ENCODE results near the gene SNORC. TPM values are rescaled to one million over a fixed set of nuclear protein-coding genes. Genes with fewer than 3 reads are reported as not detected.

SNORC gene
- total and polyA plus RNA-seq, 10 of the 15 experiments (the other 5 are each of a cell fraction or from before 2014, with no cell fraction given), result 0.04 to 0.74 (median 0.45) TPM; not detected in 4

GRCh38 chr2:232852676-232853075 is 17.4 kb upstream of the SNORC start:
- H4K20me1 ChIP-seq (ENCODE audit: control insufficient read depth, insufficient read depth), result no peaks in the 10 kb centered on the region
- H3K9me3 ChIP-seq (replicated peaks; ENCODE audit: control insufficient read depth, insufficient read depth, low read length), result no peaks in the 10 kb centered on the region
- no TSS peak for BruUV-seq (replicated peaks)
- ChIA-PET RAD21 (ENCODE audit: unreplicated experiment) (interaction anchor here (1.3 to 1.6 kb wide), 2 partner anchors 176 to 399 kb away, joined by 5 read pairs; partner anchors contain the start of gene ATG16L1), POLR2A (no interaction called here), SMC1A (ENCODE audit: uncharacterized antibody, unreplicated experiment) (interaction anchor here (0.6 to 3.3 kb wide), 8 partner anchors 9 to 401 kb away, joined by 3 to 19 read pairs (median 6); partner anchors contain the start of gene ATG16L1), CTCF (interaction anchor here (0.6 to 4.1 kb wide), 18 partner anchors 9 to 411 kb away, joined by 3 to 37 read pairs (median 4); partner anchors contain the start of genes ATG16L1 and INPP5D)
- TF ChIP-seq MEF2B (IDR thresholded peaks at IDR 0.05; ENCODE audit: partially characterized antibody, poor library complexity, severe bottlenecking) (no peak), EP300 (IDR thresholded peaks at IDR 0.05; ENCODE audit: borderline replicate concordance in 1 of 2, control insufficient read depth in 1 of 2, low read depth in 2 of 2, low read length in 2 of 2) (no peak), IKZF2 (IDR thresholded peaks at IDR 0.05) (no peak), NBN (IDR thresholded peaks at IDR 0.05) (no peak), SPI1 (IDR thresholded peaks at IDR 0.05; ENCODE audit: borderline replicate concordance, insufficient read depth, low read depth, low read length) (no peak), GABPA (IDR thresholded peaks at IDR 0.05; ENCODE audit: low read depth) (no peak)
- H3K27me3 ChIP-seq (replicated peaks in 1 of 2; ENCODE audit: control insufficient read depth in 2 of 2, insufficient read depth in 2 of 2, low read length in 1 of 2), result no peaks in the 10 kb centered on the region
- H3K79me2 ChIP-seq (ENCODE audit: control insufficient read depth, insufficient read depth, low read length), result no peaks in the 10 kb centered on the region
- no peak overlapping the region for H3K27ac ChIP-seq (ENCODE audit: control insufficient read depth, insufficient read depth)
- no peak overlapping the region for H3K4me2 ChIP-seq (ENCODE audit: control insufficient read depth, insufficient read depth)
- H3K9ac ChIP-seq (ENCODE audit: control insufficient read depth, insufficient read depth, low read length), result no peak overlapping the region
- FAIRE-seq, result no peak
- ATAC-seq, result no peak
- H3K4me1 ChIP-seq (ENCODE audit: control insufficient read depth, insufficient read depth, low read length), result no peaks in the 10 kb centered on the region
- H3K4me3 ChIP-seq, result no peak overlapping the region
- in situ Hi-C loops (cut with MboI) (loop anchor here (5.0 kb wide), 2 partner anchors 175 to 400 kb away; partner anchors contain the start of gene ATG16L1), intact Hi-C loops (cut with micrococcal nuclease; ENCODE audit: unreplicated experiment) (loop anchor here (1.0 to 5.0 kb wide), 3 partner anchors 175 to 399 kb away; partner anchors contain the start of gene ATG16L1)
- WGBS (ENCODE audit: insufficient coverage, insufficient replicate concordance, low lambda C conversion rate, missing lambda C conversion rate), result 33% methylated on average over 2 of the region's 2 CpGs
- H3K36me3 ChIP-seq (ENCODE audit: control insufficient read depth in 2 of 2, insufficient read depth in 2 of 2, low read length in 1 of 2), result peaks cover 7 to 22% of the 10 kb centered on the region in 2 experiments; a peak in 3 of 4 replicates
- DNase-seq (ENCODE audit: low read depth, low spot score), result no peak
- no peak overlapping the region for H2AFZ ChIP-seq (ENCODE audit: control insufficient read depth, low read depth, low read length)

Measured in GM12878 (cell line).